Calu3 (cell line): ENCODE measurements around the gene NECTIN4. TPM values are rescaled to one million over a fixed set of nuclear protein-coding genes. Genes with fewer than 3 reads are reported as not detected.

Experiments used
- BruUV-seq: library from RNA; stranded (reverse); fragments of 400-500 nt; replicated peaks from 2 replicates; lab custom pipeline; 2021; lab: Mats Ljungman, UMichigan
- CTCF ChIA-PET: fragments of 300-600 bp; sonication (Branson Sonifier 250); formaldehyde crosslinking; loops from one replicate; lab custom pipeline; 2022; ENCODE audit warnings: antibody characterized with exemption; lab: Charles Lee
- DNase-seq: peaks from one replicate; pipeline ENCODE4 v3.0.0; 2022
- H3K27ac Mint-ChIP-seq: one replicate; pipeline ENCODE4 v1.8.0; 2022; ENCODE audit warnings: mixed read lengths; ENCODE audit not compliant: unreplicated experiment
- H3K27me3 Mint-ChIP-seq: one replicate; pipeline ENCODE4 v1.8.0; 2022; ENCODE audit warnings: mixed read lengths; ENCODE audit not compliant: unreplicated experiment
- H3K36me3 Mint-ChIP-seq: one replicate; pipeline ENCODE4 v1.8.0; 2022; ENCODE audit warnings: mild to moderate bottlenecking, moderate library complexity, mixed read lengths; ENCODE audit not compliant: insufficient read depth, unreplicated experiment
- H3K4me1 Mint-ChIP-seq: one replicate; pipeline ENCODE4 v1.8.0; 2022; ENCODE audit warnings: mild to moderate bottlenecking, low read depth, mixed read lengths; ENCODE audit not compliant: unreplicated experiment
- H3K4me3 Mint-ChIP-seq: one replicate; pipeline ENCODE4 v1.8.0; 2022; ENCODE audit warnings: mild to moderate bottlenecking, low read depth, moderate library complexity, mixed read lengths; ENCODE audit not compliant: unreplicated experiment
- H3K9me3 Mint-ChIP-seq: one replicate; pipeline ENCODE4 v1.8.0; 2022; ENCODE audit warnings: low read depth, mixed read lengths; ENCODE audit not compliant: unreplicated experiment
- intact Hi-C: fragments of 100-400 bp; cut with micrococcal nuclease; formaldehyde crosslinking; loops from one replicate; pipeline ENCODE4 v1.10.0; 2022; ENCODE audit not compliant: unreplicated experiment
- total RNA-seq: library from RNA; stranded (reverse); gene quantifications from 2 replicates; pipeline ENCODE4 v1.2.3, GENCODE V29; 2022
- TF ChIP-seq, protein P1 (sequence below): fragments of 200-600 bp; IDR thresholded peaks from one replicate; pipeline ENCODE4 v1.8.0; 2022; ENCODE audit warnings: antibody characterized with exemption; ENCODE audit not compliant: unreplicated experiment

The NECTIN4 gene
- total RNA-seq, 1 experiment from 2014 or later, result 24.9 TPM

DNA sequence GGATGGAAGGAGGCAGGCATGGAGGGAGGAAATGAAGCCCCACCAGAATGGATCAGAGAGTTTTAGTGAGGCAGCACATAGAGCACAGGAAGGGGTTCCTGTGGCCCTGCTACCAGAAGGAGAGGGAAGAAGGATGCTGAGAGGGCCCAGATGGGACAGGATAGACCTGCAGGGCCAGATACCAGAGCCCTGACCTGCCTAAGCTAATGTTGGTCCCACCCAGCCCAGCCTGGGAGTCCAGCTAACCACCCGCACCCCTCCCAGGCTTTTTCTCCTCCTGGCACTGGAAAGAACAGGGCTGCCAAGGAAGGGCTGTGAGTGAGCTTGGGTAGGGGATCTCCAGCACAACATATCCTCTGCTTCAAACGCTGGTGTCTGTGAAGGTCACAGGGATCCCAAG, 6.9 kb downstream of the NECTIN4 start:
- H3K36me3 Mint-ChIP-seq, result peaks cover 69% of the 10 kb centered on the region
- H3K4me1 Mint-ChIP-seq, result peaks cover 78% of the 10 kb centered on the region
- no TSS peak for BruUV-seq
- peak overlapping the region; percentile 77 for H3K4me3 Mint-ChIP-seq
- H3K9me3 Mint-ChIP-seq, result no peaks in the 10 kb centered on the region
- no peaks in the 10 kb centered on the region for H3K27me3 Mint-ChIP-seq
- CTCF ChIA-PET, result interaction anchor here (0.7 to 2.0 kb wide), 4 partner anchors 10 to 85 kb away, joined by 3 to 5 read pairs (median 4); partner anchors contain the start of gene USF1
- peak; percentile 37 for DNase-seq
- peak overlapping the region; percentile 25 for H3K27ac Mint-ChIP-seq
- intact Hi-C loops, result loop anchor here (2.0 to 5.0 kb wide), 2 partner anchors 14 to 35 kb away; partner anchors contain the start of gene USF1
- TF ChIP-seq, protein P1, sequence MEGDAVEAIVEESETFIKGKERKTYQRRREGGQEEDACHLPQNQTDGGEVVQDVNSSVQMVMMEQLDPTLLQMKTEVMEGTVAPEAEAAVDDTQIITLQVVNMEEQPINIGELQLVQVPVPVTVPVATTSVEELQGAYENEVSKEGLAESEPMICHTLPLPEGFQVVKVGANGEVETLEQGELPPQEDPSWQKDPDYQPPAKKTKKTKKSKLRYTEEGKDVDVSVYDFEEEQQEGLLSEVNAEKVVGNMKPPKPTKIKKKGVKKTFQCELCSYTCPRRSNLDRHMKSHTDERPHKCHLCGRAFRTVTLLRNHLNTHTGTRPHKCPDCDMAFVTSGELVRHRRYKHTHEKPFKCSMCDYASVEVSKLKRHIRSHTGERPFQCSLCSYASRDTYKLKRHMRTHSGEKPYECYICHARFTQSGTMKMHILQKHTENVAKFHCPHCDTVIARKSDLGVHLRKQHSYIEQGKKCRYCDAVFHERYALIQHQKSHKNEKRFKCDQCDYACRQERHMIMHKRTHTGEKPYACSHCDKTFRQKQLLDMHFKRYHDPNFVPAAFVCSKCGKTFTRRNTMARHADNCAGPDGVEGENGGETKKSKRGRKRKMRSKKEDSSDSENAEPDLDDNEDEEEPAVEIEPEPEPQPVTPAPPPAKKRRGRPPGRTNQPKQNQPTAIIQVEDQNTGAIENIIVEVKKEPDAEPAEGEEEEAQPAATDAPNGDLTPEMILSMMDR, result no peak

DNA sequence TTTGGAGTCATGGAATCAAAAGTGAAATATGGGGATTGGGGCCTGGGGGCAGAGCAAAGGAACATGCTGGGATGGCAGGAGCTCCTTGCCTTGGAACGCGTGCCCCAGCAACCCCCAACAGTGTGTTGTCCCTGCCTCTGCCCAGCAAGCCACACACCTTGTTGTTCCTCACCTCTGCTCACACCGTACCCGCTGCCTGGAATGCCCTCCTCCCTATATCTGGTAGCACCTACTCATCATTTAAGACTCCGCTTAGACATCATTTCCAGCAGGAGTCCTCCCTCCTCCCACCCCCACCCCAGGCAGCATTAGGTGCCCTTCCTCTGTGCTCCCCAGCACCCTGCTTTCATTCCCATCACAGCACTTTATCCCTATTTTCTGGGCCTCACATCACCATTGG, 7.8 kb downstream of the NECTIN4 start:
- peak overlapping the region; percentile 25 for H3K27ac Mint-ChIP-seq
- TF ChIP-seq, protein P1, result no peak
- no TSS peak for BruUV-seq
- DNase-seq, result no peak
- CTCF ChIA-PET, result interaction anchor here (2.1 kb wide), 1 partner anchor 8 kb away, joined by 4 read pairs; the partner anchor contains the start of gene NECTIN4
- H3K4me3 Mint-ChIP-seq, result peak overlapping the region; percentile 14
- intact Hi-C loops, result loop anchor here (5.0 kb wide), 1 partner anchor 34 kb away; the partner anchor contains the start of gene USF1
- peaks cover 68% of the 10 kb centered on the region for H3K36me3 Mint-ChIP-seq
- peaks cover 68% of the 10 kb centered on the region for H3K4me1 Mint-ChIP-seq
- no peaks in the 10 kb centered on the region for H3K9me3 Mint-ChIP-seq
- H3K27me3 Mint-ChIP-seq, result no peaks in the 10 kb centered on the region

DNA sequence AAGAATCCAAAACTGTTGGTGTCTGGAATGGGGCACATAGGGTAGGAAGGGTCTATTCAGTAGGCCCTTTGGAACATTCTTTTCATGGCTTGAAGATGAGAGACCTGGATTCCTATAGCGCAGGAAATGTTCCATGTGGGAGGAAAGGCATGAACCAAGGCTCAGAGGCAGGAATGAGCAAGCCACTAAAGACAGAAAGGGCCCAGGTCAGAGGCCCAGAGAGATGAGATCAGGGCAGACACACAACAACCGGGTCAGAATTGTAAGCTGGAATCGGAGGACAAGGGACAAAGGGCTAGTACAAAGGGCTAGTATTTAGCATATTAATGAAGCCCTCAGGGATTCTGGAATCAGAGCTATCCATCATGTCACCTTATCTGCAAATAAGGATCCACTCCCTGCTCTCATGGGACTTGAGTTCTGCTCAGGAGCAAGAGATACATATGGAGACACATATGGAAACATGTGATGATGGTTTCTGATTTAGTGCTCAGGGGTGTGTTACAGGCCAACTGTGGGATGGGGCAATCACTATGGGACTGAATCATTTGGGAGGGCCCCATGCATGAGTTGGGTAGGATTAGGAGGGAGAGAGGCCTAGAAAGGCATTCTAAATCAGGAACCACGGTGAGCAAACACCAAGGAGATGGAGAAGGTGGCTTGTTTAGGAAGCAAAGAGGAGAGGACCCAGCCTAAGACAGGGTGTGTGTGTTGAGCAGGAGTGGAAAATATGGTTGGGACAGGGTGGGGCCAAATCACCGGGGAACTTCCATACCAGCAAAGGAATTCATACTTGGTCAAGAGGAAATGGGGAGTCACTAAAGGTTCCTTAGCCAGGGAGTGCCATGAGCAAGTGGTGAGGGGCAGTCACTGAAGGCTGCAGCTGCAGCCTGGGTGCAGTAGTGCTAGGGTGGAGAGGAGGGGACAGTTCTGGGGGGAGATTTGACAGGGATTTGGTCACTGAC, 8.6 kb downstream of the NECTIN4 start:
- peak overlapping the region; percentile 14 for H3K4me3 Mint-ChIP-seq
- TF ChIP-seq, protein P1, result no peak
- BruUV-seq, result no TSS peak
- DNase-seq, result no peak
- no peaks in the 10 kb centered on the region for H3K9me3 Mint-ChIP-seq
- CTCF ChIA-PET, result interaction anchor here (2.1 kb wide), 1 partner anchor 8 kb away, joined by 4 read pairs; the partner anchor contains the start of gene NECTIN4
- peaks cover 66% of the 10 kb centered on the region for H3K36me3 Mint-ChIP-seq
- no peaks in the 10 kb centered on the region for H3K27me3 Mint-ChIP-seq
- peaks cover 61% of the 10 kb centered on the region for H3K4me1 Mint-ChIP-seq
- H3K27ac Mint-ChIP-seq, result peak overlapping the region; percentile 25
- intact Hi-C loops, result loop anchor here (5.0 kb wide), 1 partner anchor 33 kb away; the partner anchor contains the start of gene USF1

DNA sequence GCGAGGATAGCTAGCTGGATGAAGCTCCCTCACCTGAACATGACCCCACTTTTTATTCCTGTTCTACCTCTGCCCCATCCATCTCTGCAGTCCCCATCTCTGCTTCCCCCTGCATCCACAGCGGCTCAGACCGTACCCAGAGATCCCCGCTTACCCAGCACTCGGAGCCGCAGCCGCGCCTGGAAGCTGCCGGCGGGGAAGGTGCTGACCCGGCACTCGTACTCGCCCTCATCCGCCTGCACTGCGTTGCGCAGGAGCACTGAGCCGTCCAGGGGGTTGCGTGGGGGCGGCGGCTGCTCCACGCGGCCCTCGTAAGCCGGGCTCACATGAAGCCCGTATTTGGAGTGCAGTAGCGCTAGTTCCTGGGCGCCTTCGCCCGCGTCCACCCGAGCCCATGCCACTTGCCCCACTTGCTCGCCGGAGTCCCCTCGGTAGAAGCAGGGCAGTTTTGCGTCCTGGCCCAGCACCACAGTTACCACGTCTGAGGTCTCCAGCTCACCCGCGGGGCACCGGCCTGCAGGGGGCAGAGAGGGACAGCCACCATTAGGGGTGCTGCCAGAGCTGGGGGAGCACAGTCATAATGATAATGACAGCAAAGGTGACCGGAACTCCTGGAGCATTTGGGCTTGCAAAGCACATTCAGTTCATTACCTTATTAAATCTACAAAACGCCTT, 9.8 kb downstream of the NECTIN4 start:
- no peak for DNase-seq
- Mint-ChIP-seq H3K4me3 (no peak overlapping the region), H3K27me3 (no peaks in the 10 kb centered on the region), H3K9me3 (no peaks in the 10 kb centered on the region), H3K36me3 (peaks cover 65% of the 10 kb centered on the region), H3K4me1 (peaks cover 49% of the 10 kb centered on the region), H3K27ac (no peak overlapping the region)
- BruUV-seq, result no TSS peak
- TF ChIP-seq, protein P1, result no peak
- CTCF ChIA-PET, result interaction anchor here (2.1 kb wide), 1 partner anchor 10 kb away, joined by 4 read pairs; the partner anchor contains the start of gene NECTIN4
- intact Hi-C loops, result loop anchor here (5.0 kb wide), 1 partner anchor 32 kb away; the partner anchor contains the start of gene USF1
